HEK293 (cell line): ENCODE results near the gene JPH3.

Source experiments
- CTCF ChIA-PET: fragments of 350-600 bp; formaldehyde crosslinking; extraction: SDS; loops from one replicate; lab custom pipeline; 2021; ENCODE audit warnings: antibody characterized with exemption; lab: Yijun Ruan, JAX
- POLR2A ChIA-PET: fragments of 300-600 bp; formaldehyde crosslinking; extraction: SDS; loops from one replicate; lab custom pipeline; 2020; ENCODE audit warnings: antibody characterized with exemption, inconsistent platforms; lab: Yijun Ruan, JAX
- H3K27ac ChIP-seq: fragments of 200-500 bp; sonication (Bioruptor generic); 2 replicates; pipeline ENCODE4 v1.5.1; 2014; ENCODE audit warnings: low read depth, low read length, control low read depth, inconsistent platforms; ENCODE audit errors: extremely low read depth
- H3K36me3 ChIP-seq, 2 experiments: fragments of 200-500 bp in 1 of 2; sonication (Bioruptor generic) in 1 of 2; 1 replicate in 1 of 2; 2 replicates in 1 of 2; pipeline ENCODE4 v1.5.1; 2014 to 2017; ENCODE audit warnings: inconsistent platforms in 2 of 2, low read length in 2 of 2; ENCODE audit not compliant: control insufficient read depth in 2 of 2, insufficient read depth in 1 of 2
- H3K4me1 ChIP-seq: fragments of 200-500 bp; sonication (Bioruptor generic); 2 replicates; pipeline ENCODE4 v1.5.1; 2014; ENCODE audit warnings: mild to moderate bottlenecking, low read length, inconsistent platforms; ENCODE audit not compliant: control insufficient read depth, insufficient read depth
- H3K4me3 ChIP-seq: 2 replicates; pipeline ENCODE4 v1.5.1; 2011; ENCODE audit warnings: low read depth, mild to moderate bottlenecking, control low read depth, low read length, moderate library complexity
- H3K9me3 ChIP-seq: fragments of 200-500 bp; sonication (Bioruptor generic); 2 replicates; pipeline ENCODE4 v1.5.1; 2014; ENCODE audit warnings: low read depth, low read length, inconsistent platforms; ENCODE audit not compliant: control insufficient read depth, insufficient read depth
- ELK4 ChIP-seq: IDR thresholded peaks from 2 replicates; pipeline ENCODE4 v1.6.1; 2011; ENCODE audit warnings: mild to moderate bottlenecking, low read depth, low read length, borderline replicate concordance
- FEZF1 ChIP-seq: fragments of 450-650 bp; formaldehyde crosslinking; IDR thresholded peaks from 2 replicates; pipeline ENCODE4 v1.5.1; 2016; ENCODE audit warnings: missing biosample characterization, missing genetic modification characterization
- IKZF3 ChIP-seq: fragments of 450-650 bp; IDR thresholded peaks from 2 replicates; pipeline ENCODE4 v1.5.0; 2018; ENCODE audit warnings: missing biosample characterization, mild to moderate bottlenecking, missing genetic modification characterization, moderate library complexity
- MYNN ChIP-seq: fragments of 450-650 bp; formaldehyde crosslinking; IDR thresholded peaks from 2 replicates; pipeline ENCODE4 v1.5.1; 2016; ENCODE audit warnings: missing biosample characterization, missing genetic modification characterization, borderline replicate concordance
- SP2 ChIP-seq: fragments of 450-650 bp; formaldehyde crosslinking; IDR thresholded peaks from 2 replicates; pipeline ENCODE4 v1.5.1; 2016; ENCODE audit warnings: missing biosample characterization, missing genetic modification characterization
- TRIM28 ChIP-seq: IDR thresholded peaks from 2 replicates; pipeline ENCODE4 v1.6.1; 2011; ENCODE audit warnings: low read length, control low read depth, borderline replicate concordance
- ZBTB21 ChIP-seq: fragments of 450-650 bp; formaldehyde crosslinking; IDR thresholded peaks from 2 replicates; pipeline ENCODE4 v1.5.1; 2017; ENCODE audit warnings: missing biosample characterization, missing genetic modification characterization
- ZBTB26 ChIP-seq: fragments of 450-650 bp; formaldehyde crosslinking; optimal IDR thresholded peaks from 2 replicates; pipeline ENCODE3; 2016; ENCODE audit warnings: missing biosample characterization, mild to moderate bottlenecking, missing genetic modification characterization
- ZBTB6 ChIP-seq: fragments of 450-650 bp; formaldehyde crosslinking; IDR thresholded peaks from 2 replicates; pipeline ENCODE4 v1.5.1; 2017; ENCODE audit warnings: missing biosample characterization, missing genetic modification characterization
- ZFP69B ChIP-seq: fragments of 450-650 bp; formaldehyde crosslinking; IDR thresholded peaks from 2 replicates; pipeline ENCODE4 v1.5.1; 2016; ENCODE audit warnings: missing biosample characterization, missing genetic modification characterization
- ZIC2 ChIP-seq: fragments of 450-650 bp; formaldehyde crosslinking; IDR thresholded peaks from 2 replicates; pipeline ENCODE4 v1.5.1; 2016; ENCODE audit warnings: missing biosample characterization, missing genetic modification characterization
- ZNF112 ChIP-seq: fragments of 450-650 bp; formaldehyde crosslinking; IDR thresholded peaks from 2 replicates; pipeline ENCODE4 v1.5.0; 2017; ENCODE audit warnings: missing biosample characterization, missing genetic modification characterization
- ZNF114 ChIP-seq: fragments of 450-650 bp; formaldehyde crosslinking; IDR thresholded peaks from 2 replicates; pipeline ENCODE4 v1.5.0; 2017; ENCODE audit warnings: missing biosample characterization, missing genetic modification characterization
- ZNF157 ChIP-seq: fragments of 450-650 bp; formaldehyde crosslinking; IDR thresholded peaks from 2 replicates; pipeline ENCODE4 v1.5.1; 2016; ENCODE audit warnings: missing biosample characterization, missing genetic modification characterization
- ZNF175 ChIP-seq: fragments of 450-650 bp; formaldehyde crosslinking; IDR thresholded peaks from 2 replicates; pipeline ENCODE4 v1.5.1; 2016; ENCODE audit warnings: missing biosample characterization, missing genetic modification characterization
- ZNF2 ChIP-seq: fragments of 450-650 bp; formaldehyde crosslinking; IDR thresholded peaks from 2 replicates; pipeline ENCODE4 v1.5.1; 2016; ENCODE audit warnings: missing biosample characterization, missing genetic modification characterization
- ZNF24 ChIP-seq: fragments of 450-650 bp; formaldehyde crosslinking; IDR thresholded peaks from 2 replicates; pipeline ENCODE4 v1.5.1; 2016; ENCODE audit warnings: missing biosample characterization, missing genetic modification characterization
- ZNF266 ChIP-seq: fragments of 450-650 bp; formaldehyde crosslinking; IDR thresholded peaks from 2 replicates; pipeline ENCODE4 v1.5.1; 2016; ENCODE audit warnings: missing biosample characterization, missing genetic modification characterization, low read depth
- ZNF366 ChIP-seq: fragments of 450-650 bp; formaldehyde crosslinking; conservative IDR thresholded peaks from 2 replicates; pipeline ENCODE4 v1.5.1; 2016; ENCODE audit warnings: missing biosample characterization, missing genetic modification characterization
- ZNF433 ChIP-seq: fragments of 450-650 bp; formaldehyde crosslinking; IDR thresholded peaks from 2 replicates; pipeline ENCODE4 v1.5.1; 2016; ENCODE audit warnings: missing biosample characterization, missing genetic modification characterization, low read depth
- ZNF48 ChIP-seq: fragments of 450-650 bp; formaldehyde crosslinking; IDR thresholded peaks from 2 replicates; pipeline ENCODE4 v1.5.1; 2016; ENCODE audit warnings: missing biosample characterization, missing genetic modification characterization
- ZNF514 ChIP-seq: fragments of 450-650 bp; formaldehyde crosslinking; IDR thresholded peaks from 2 replicates; pipeline ENCODE4 v1.5.1; 2016; ENCODE audit warnings: missing biosample characterization, missing genetic modification characterization
- ZNF530 ChIP-seq: fragments of 450-650 bp; formaldehyde crosslinking; IDR thresholded peaks from 2 replicates; pipeline ENCODE4 v1.5.1; 2016; ENCODE audit warnings: low read depth, missing biosample characterization, missing genetic modification characterization
- ZNF560 ChIP-seq: fragments of 450-650 bp; formaldehyde crosslinking; IDR thresholded peaks from 2 replicates; pipeline ENCODE4 v1.5.1; 2017; ENCODE audit warnings: missing biosample characterization, missing genetic modification characterization, borderline replicate concordance
- ZNF624 ChIP-seq: fragments of 450-650 bp; formaldehyde crosslinking; IDR thresholded peaks from 2 replicates; pipeline ENCODE4 v1.5.1; 2017; ENCODE audit warnings: missing biosample characterization, missing genetic modification characterization
- ZNF658 ChIP-seq: fragments of 450-650 bp; formaldehyde crosslinking; IDR thresholded peaks from 2 replicates; pipeline ENCODE4; 2016; ENCODE audit warnings: missing biosample characterization, missing genetic modification characterization
- ZNF747 ChIP-seq: fragments of 450-650 bp; formaldehyde crosslinking; IDR thresholded peaks from 2 replicates; pipeline ENCODE4 v1.5.1; 2016; ENCODE audit warnings: missing biosample characterization, missing genetic modification characterization
- ZNF792 ChIP-seq: fragments of 450-650 bp; formaldehyde crosslinking; IDR thresholded peaks from 2 replicates; pipeline ENCODE4 v1.5.1; 2016; ENCODE audit warnings: missing biosample characterization, missing genetic modification characterization
- TF ChIP-seq, protein P1 (sequence below): fragments of 450-650 bp; formaldehyde crosslinking; conservative IDR thresholded peaks from 2 replicates; pipeline ENCODE4 v1.5.1; 2016; ENCODE audit warnings: low read depth, missing biosample characterization, missing genetic modification characterization

The JPH3 gene

GRCh38 chr16:87618216-87618615, 15.9 kb downstream of the JPH3 start (continued):
- TF ChIP-seq ZNF433 (tag by site-specific recombination) (no peak), ZNF747 (no peak), ZNF530 (no peak)

DNA sequence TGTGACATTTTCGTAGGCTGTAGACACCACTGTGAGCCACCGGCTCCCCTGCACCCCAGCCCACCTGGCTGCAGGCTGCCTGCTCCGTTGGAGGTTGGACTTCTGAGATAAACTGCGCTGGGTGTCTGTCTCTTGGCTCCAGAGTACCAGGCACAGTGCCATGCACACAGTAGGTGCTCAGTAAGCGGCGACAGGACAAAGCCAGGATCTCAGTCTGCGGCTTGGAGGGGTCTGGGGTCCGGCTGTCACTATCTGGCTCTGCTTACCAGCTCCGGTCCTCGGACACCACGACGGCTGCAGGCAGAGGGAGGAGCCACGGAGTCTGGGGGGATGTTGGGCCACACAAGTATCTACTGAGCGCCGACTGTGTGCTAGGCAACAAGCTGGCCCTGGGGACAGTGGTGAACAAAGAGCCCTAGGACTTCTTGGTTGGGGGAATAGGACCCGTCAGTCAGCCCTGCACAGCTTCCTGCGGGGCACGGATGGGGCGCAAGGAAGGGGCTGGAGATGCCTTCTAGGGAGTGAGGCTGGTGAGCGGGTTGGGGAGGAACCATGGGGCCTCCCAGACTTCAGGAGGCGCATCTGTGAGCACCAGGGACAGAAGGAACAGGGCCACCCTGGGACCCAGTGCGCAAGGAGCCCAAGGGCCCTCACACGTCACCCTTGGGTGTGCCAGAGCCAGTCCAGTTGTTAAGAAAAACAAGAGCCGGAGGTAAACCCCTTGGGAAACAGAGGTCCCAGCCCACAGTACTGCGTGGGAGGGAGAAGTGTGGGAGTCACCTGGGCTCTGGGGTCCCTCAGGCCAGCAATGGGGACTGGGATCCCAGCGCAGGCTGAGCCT, 17.3 kb downstream of the JPH3 start:
- POLR2A ChIA-PET = no interaction called here
- CTCF ChIA-PET = interaction anchor here (0.6 to 1.2 kb wide), 2 partner anchors 17 to 232 kb away, joined by 3 to 11 read pairs; no protein-coding TSS in a partner anchor
- no peaks in the 10 kb centered on the region for H3K36me3 ChIP-seq
- no peak overlapping the region for H3K4me3 ChIP-seq
- H3K4me1 ChIP-seq = no peaks in the 10 kb centered on the region
- no peaks in the 10 kb centered on the region for H3K9me3 ChIP-seq
- TF ChIP-seq ZFP69B (tag by site-specific recombination) = no peak
- TF ChIP-seq ZBTB6 = no peak
- no peak for TF ChIP-seq ZNF2 (tag by site-specific recombination)
- TF ChIP-seq ZNF114 = no peak
- no peak for TF ChIP-seq ZNF157 (tag by site-specific recombination)
- TF ChIP-seq, protein P1, sequence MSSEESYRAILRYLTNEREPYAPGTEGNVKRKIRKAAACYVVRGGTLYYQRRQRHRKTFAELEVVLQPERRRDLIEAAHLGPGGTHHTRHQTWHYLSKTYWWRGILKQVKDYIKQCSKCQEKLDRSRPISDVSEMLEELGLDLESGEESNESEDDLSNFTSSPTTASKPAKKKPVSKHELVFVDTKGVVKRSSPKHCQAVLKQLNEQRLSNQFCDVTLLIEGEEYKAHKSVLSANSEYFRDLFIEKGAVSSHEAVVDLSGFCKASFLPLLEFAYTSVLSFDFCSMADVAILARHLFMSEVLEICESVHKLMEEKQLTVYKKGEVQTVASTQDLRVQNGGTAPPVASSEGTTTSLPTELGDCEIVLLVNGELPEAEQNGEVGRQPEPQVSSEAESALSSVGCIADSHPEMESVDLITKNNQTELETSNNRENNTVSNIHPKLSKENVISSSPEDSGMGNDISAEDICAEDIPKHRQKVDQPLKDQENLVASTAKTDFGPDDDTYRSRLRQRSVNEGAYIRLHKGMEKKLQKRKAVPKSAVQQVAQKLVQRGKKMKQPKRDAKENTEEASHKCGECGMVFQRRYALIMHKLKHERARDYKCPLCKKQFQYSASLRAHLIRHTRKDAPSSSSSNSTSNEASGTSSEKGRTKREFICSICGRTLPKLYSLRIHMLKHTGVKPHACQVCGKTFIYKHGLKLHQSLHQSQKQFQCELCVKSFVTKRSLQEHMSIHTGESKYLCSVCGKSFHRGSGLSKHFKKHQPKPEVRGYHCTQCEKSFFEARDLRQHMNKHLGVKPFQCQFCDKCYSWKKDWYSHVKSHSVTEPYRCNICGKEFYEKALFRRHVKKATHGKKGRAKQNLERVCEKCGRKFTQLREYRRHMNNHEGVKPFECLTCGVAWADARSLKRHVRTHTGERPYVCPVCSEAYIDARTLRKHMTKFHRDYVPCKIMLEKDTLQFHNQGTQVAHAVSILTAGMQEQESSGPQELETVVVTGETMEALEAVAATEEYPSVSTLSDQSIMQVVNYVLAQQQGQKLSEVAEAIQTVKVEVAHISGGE (tag by site-specific recombination) = no peak
- no peak for TF ChIP-seq MYNN (tag by site-specific recombination)
- no peak for TF ChIP-seq ZNF112 (tag by site-specific recombination)
- TF ChIP-seq ZNF175 (tag by site-specific recombination) = no peak
- no peak for TF ChIP-seq ZNF560 (tag by site-specific recombination)
- TF ChIP-seq ZNF514 (tag by site-specific recombination) = no peak
- H3K27ac ChIP-seq = no peak overlapping the region

DNA sequence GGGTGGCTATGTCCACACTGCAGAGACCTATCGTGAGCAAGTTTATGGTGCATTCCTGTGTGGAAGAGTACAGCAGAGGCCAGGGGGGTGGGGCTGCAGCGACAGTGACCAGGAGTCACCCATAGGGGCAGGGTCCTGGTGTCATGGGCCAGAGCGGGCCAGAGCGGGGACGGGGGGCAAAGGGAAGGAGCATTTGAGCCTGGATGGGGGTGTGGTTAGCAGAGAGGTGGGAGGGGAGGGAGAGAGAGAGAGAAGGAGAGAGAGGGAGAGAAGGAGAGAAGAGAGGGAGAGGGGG, 17.8 kb downstream of the JPH3 start:
- no peaks in the 10 kb centered on the region for H3K9me3 ChIP-seq
- H3K4me1 ChIP-seq = no peaks in the 10 kb centered on the region
- no peak for TF ChIP-seq ZNF48 (tag by site-specific recombination)
- TF ChIP-seq ZIC2 (tag by site-specific recombination) = no peak
- no peak for TF ChIP-seq ZNF624 (tag by site-specific recombination)
- TF ChIP-seq ZNF366 (tag by site-specific recombination) = no peak
- no peak for TF ChIP-seq ZNF792
- no peak for TF ChIP-seq ZNF24
- no peak for TF ChIP-seq ZNF157 (tag by site-specific recombination)
- no peak for TF ChIP-seq ZNF658 (tag by site-specific recombination)
- no peak for TF ChIP-seq ELK4
- TF ChIP-seq FEZF1 (tag by site-specific recombination) = no peak
- no peak for TF ChIP-seq TRIM28
- TF ChIP-seq IKZF3 (tag by site-specific recombination) = no peak
- TF ChIP-seq ZBTB21 = no peak
- no peak for TF ChIP-seq ZBTB26 (tag by site-specific recombination)
- no peak for TF ChIP-seq SP2 (tag by site-specific recombination)
- no peak for TF ChIP-seq ZNF266
- TF ChIP-seq ZNF560 (tag by site-specific recombination) = no peak
- TF ChIP-seq, all 188 proteins: peak for 0
- ChIA-PET POLR2A (no interaction called here), CTCF (interaction anchor here (1.2 kb wide), 1 partner anchor 16 kb away, joined by 11 read pairs; no protein-coding TSS in a partner anchor)
- H3K4me3 ChIP-seq = no peak overlapping the region
- no peaks in the 10 kb centered on the region for H3K36me3 ChIP-seq
- H3K27ac ChIP-seq = no peak overlapping the region
